AG20443 (cell line): Measurements from ENCODE around the gene IRAK3.
A peak's percentile ranks its signal among the peaks of the same experiment; 100 is the strongest.

Experiments
- DNase-seq: peaks from one replicate; pipeline ENCODE4 v3.0.0; 2012; ENCODE audit warnings: low spot score, mixed read lengths

IRAK3 gene, protein sequence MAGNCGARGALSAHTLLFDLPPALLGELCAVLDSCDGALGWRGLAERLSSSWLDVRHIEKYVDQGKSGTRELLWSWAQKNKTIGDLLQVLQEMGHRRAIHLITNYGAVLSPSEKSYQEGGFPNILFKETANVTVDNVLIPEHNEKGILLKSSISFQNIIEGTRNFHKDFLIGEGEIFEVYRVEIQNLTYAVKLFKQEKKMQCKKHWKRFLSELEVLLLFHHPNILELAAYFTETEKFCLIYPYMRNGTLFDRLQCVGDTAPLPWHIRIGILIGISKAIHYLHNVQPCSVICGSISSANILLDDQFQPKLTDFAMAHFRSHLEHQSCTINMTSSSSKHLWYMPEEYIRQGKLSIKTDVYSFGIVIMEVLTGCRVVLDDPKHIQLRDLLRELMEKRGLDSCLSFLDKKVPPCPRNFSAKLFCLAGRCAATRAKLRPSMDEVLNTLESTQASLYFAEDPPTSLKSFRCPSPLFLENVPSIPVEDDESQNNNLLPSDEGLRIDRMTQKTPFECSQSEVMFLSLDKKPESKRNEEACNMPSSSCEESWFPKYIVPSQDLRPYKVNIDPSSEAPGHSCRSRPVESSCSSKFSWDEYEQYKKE

GRCh38 chr12:66188584-66189485 is at the start of gene IRAK3:
Gene IRAK3, plus strand, starts transcription at chr12:66189214. Its CDS starts 86 bp downstream, at chr12:66189300.
- DNase-seq, result peak; percentile 79

DNA sequence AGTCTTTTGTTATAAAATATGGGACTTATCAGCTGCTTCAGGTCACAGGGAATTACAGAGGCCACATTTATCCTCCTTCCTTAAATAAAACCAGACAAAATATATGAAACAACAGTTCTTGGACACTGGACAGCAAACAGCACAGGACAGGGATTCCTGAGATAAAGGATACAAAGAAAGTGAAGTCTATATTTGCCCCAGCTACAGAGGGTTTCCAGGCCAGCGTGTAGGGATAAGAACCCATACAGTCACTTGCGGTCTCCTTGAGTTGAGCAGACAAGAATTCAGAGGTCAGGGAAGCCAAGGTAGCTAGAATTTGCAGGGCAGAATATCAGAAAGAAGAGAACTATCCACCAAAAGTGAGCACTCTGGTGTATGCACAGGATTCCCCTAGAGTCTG is 49.7 kb upstream of the IRAK3 start:
- no peak for DNase-seq

DNA sequence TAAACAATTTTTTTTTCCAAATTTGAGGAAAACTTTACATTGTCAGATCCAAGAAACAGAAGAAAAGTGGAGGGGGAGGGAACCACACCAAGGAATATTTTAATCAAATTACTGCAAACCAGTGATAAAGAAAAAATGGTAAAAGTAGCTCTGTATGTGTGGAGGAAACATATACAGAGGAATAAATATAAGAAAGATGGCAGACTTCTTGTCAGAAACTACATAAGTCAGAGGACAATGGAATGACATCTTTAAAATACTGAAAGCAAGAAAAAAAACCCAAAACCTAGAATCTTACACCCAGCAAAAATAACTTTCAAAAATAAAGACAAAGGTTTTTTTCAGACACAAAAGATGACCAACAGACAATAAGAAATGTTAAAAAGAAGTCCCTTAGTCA is 48.3 kb upstream of the IRAK3 start:
- no peak for DNase-seq

DNA sequence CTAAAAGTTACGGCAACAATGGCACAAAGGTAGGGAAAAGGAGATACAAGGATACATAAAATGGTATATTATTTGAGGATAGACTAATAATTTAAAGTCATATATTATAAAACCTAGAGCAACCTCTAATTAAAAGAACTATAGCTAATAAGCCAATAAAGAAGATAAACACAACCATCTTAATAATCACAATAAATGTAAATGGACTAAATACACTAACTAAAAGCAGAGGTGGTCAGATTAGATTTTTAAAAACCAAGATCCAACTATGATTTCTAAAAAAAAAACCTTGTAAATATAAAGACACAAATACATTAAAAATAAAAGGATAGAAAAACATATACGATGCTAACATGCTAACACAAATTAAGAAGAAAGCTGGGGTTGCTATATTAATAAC is 47.7 kb upstream of the IRAK3 start:
- DNase-seq, result no peak

DNA sequence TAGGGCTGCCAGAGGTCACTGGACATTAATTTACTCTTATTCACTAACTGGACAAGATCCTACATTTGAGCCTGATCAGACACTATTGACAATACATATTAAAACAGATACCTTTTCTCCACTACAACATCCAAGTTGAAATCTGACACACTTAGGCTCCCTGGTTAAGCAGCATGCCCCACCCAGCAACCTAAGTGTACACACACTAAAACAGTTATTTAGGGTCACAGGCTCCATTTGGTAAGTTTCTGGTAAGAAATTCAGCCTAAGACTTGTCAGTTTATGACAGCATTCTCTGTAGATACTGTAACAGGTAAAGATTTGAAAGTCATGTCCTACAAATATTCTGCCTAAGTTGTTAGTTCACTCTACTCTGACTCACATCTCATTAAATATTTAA is 46.2 kb upstream of the IRAK3 start:
- no peak for DNase-seq

DNA sequence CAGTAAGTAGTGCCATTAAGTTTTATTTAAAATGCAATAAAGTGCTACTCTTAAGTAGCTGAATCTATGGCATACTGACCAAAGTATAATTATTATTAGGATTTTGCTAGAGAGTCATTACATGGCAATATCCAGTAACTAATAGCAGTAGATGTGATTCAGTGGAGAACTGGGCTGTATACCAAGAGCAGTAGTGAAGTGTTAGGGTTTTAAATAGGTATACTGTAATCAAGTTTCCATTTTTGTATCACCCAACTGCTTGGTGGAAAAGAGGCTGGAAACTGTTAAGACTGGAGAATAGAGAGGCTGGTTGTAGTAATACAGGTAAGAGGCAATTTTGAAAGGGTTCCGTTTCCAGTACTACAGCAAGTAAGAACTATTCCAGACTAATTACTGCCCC is 45.1 kb upstream of the IRAK3 start:
- no peak for DNase-seq

GRCh38 chr12:66144791-66145754 is 43.9 kb upstream of the IRAK3 start:
- DNase-seq, result peak; percentile 50

DNA sequence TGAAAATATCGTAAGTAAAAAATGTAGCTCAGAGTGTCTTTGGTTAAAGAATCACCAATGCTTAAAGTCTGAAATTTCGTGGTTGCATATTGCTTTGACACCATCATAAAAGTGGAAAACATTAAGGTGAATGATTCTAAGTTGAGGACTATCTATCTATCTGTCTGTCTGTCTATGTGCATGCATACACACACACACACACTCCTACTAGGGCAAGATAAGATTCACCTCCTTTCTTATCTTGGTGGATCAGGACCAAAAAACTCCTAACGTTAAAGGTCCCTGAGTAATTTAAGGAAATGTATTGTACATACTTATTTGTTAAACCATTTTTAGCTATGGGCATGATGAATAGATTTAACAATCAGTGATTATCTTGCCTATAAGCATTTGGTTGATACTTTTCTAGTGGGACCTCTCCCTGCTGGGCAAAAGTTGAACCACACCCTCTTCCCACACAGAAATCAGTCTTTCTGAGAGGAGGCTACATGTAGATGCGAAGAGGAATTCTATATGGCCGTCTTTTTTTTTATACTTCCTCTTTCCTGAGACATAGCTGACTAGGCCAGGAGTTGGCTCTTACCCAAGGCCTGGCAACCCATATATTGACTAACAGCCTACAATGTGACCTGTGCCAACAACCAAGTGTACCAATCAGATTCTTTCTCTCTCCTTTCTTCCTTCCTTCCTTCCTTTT is 39.2 kb upstream of the IRAK3 start:
- DNase-seq, result no peak

- DNase-seq, result peak; percentile 37
Measured at GRCh38 chr12:66152732-66153131, 36.3 kb upstream of the IRAK3 start.

DNA sequence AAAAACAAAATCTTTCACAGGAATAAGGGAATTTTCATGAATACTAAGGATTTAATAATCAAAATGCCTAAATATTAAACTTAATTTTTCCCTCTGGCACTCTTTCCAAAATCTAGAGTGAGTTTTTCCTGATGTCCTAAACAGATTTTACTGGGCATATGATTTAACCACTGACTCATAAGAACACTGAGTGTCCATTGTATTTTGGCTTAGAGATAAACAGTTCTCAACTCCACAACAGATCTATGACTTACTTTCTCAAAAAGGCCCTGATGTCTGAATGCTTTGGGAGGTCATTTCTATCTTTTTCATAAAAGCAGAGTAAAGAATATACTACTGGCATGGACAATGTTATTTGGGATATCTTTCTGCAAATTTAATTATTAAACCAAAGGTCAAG is 34.2 kb upstream of the IRAK3 start:
- peak; percentile 18 for DNase-seq

- no peak for DNase-seq
Measured at GRCh38 chr12:66156654-66157053, 32.4 kb upstream of the IRAK3 start.

GRCh38 chr12:66159123-66159522 is 29.9 kb upstream of the IRAK3 start:
- DNase-seq, result no peak

DNA sequence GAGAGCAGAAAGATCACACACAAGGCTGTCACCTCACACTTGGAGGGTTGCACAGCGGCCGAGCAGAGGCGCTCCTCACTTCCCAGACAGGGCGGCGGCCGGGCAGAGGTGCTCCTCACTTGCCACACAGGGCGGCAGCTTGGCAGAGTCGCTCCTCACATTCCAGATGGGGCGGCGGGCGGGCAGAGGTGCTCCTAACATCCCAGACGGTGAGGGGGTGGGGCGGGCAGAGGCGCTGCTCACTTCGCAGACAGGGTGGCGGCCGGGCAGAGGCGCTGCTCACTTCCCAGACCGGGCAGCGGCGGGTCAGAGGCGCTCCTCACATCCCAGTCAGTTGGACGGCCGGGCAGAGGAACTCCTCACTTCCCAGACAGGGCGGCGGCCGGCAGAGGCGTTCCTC is 28.3 kb upstream of the IRAK3 start:
- DNase-seq, result no peak

- no peak for DNase-seq
Measured at GRCh38 chr12:66162701-66163100, 26.3 kb upstream of the IRAK3 start.

GRCh38 chr12:66163289-66163688 is 25.7 kb upstream of the IRAK3 start:
- no peak for DNase-seq

DNA sequence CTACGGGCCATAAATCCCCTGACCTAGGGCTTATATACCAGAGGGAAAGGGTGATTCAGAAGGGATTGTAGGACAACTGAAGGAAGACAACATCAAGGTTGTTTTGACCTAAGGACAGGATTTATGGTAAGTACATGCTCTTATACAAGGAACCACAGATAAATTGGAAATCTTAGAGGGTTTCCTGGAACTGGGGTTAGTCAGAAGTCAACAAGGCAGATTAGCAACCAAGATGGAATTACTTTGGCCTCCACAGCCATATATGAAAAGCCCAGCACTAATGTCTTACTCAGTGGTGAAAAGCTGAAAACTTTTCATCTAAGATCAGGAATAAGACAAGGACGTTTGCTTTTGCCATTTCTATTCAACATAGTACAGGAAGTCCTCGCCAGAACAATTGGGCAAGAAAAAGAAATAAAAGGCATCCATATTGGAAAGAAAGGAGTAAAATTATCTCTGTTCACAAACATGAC is 24.6 kb upstream of the IRAK3 start:
- no peak for DNase-seq

- no peak for DNase-seq
Measured at GRCh38 chr12:66165141-66165540, 23.9 kb upstream of the IRAK3 start.

DNA sequence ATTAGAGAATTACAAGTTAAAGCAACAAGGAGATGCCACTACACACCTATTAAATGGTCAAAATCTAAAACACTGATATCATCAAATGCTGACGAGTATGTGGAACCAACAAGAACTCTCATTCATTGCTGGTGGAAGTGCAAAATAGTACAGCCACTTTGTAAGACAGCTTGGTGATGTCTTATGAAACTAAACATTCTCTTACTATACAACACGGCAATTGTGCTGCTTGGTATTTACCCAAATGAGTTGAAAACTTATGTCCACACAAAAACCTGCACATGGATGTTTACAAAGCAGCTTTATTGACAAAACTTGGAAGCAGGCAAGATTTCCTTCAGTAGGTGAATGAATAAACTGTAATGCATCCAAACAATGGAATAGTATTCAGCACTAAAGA is 22.5 kb upstream of the IRAK3 start:
- DNase-seq, result no peak

DNA sequence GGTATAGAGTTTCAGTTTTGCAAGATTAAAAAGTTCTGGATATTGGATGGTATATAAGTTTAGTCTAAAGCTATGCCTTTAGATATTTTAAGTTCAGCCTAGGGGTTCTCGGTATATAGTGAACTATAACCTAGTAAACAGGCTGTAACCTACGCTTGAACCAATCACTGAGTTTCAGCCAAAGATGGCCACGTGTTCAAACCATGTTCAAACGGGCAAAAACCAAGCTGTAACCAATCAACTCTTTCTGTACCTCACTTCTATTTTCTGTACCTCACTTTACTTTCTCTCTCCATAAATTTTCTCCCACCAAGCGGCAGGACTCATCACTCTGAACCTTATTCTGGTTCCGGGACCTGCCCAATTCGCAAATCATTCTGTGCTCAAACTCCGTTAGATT is 20.6 kb upstream of the IRAK3 start:
- DNase-seq, result no peak

GRCh38 chr12:66169221-66170170 is 19.5 kb upstream of the IRAK3 start, which contains the start of gene TMBIM4:
Gene TMBIM4, minus strand, starts transcription at chr12:66169996. Its CDS starts 45 bp downstream, at chr12:66169951.
- peak; percentile 92 for DNase-seq
